ENCODE results near the gene SYT14.
"Not testable (repeated sequence)": the region's sequence is repeated elsewhere in the genome, so short reads cannot be mapped to it uniquely, and the experiment has no call there.

SYT14 gene

DNA sequence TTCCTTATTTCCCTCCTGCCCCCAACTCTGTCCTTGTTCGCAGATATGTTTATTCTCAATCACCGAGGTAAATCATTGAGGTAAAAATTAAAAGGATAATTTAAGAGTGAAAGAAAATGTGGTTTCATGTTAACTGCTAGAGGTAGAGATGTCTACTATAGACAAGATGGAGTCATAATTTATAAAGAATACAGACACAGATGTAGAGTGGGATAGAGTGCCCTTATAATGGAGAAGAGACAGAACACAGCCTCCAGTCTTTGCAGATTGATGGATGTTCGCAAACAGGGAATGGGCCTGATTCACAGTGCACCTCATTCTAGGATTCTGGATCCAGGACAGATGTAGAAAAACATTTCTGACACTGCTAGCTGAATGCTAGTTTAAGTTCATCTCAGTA lies 155.4 kb downstream of the SYT14 start:
- H3K56ac ChIP-seq (ENCODE audit: low read length): no peak overlapping the region
- H3K18ac ChIP-seq (ENCODE audit: low read length): no peak overlapping the region
- H3K79me2 ChIP-seq (ENCODE audit: control insufficient read depth, insufficient read depth, low read length): no peaks in the 10 kb centered on the region
- H2AK5ac ChIP-seq (ENCODE audit: low read length): no peak overlapping the region
- H3K9ac ChIP-seq (ENCODE audit: low read length): no peak overlapping the region
- DNase-seq: no peak
- H2BK15ac ChIP-seq (replicated peaks; ENCODE audit: low read depth): no peak overlapping the region
- H3K4me2 ChIP-seq (ENCODE audit: low read length): no peak overlapping the region
- no peak overlapping the region for H3K27ac ChIP-seq (ENCODE audit: low read depth, low read length)
- no peak overlapping the region for H3K4me3 ChIP-seq (ENCODE audit: low read length)
- no peak overlapping the region for H2BK120ac ChIP-seq (ENCODE audit: low read depth, low read length)
- H3K4ac ChIP-seq (ENCODE audit: low read depth, low read length): no peak overlapping the region
- H2BK5ac ChIP-seq (ENCODE audit: low read length): no peak overlapping the region
- no peak overlapping the region for H4K8ac ChIP-seq (ENCODE audit: low read depth, low read length)
- no peaks in the 10 kb centered on the region for H3K79me1 ChIP-seq (ENCODE audit: low read length)
- no peak overlapping the region for H4K5ac ChIP-seq (ENCODE audit: low read length)
- no peaks in the 10 kb centered on the region for H3K4me1 ChIP-seq (ENCODE audit: control insufficient read depth, low read depth, low read length)
- no peaks in the 10 kb centered on the region for H3K36me3 ChIP-seq (ENCODE audit: control insufficient read depth, insufficient read depth, low read length)
- WGBS (ENCODE audit: extremely low coverage, insufficient coverage, low lambda C conversion rate): 100% methylated on average over 1 of the region's 3 CpGs
- H3K23ac ChIP-seq (ENCODE audit: low read length): no peak overlapping the region
- H3K27me3 ChIP-seq (ENCODE audit: insufficient read depth, low read length, poor library complexity): no peaks in the 10 kb centered on the region

- no peak overlapping the region for H2AK5ac ChIP-seq (ENCODE audit: low read length)
- H3K36me3 ChIP-seq (ENCODE audit: control insufficient read depth, insufficient read depth, low read length): no peaks in the 10 kb centered on the region
- no peak overlapping the region for H3K9ac ChIP-seq (ENCODE audit: low read length)
- H3K4me2 ChIP-seq (ENCODE audit: low read length): no peak overlapping the region
- no peak overlapping the region for H3K56ac ChIP-seq (ENCODE audit: low read length)
- H4K8ac ChIP-seq (ENCODE audit: low read depth, low read length): no peak overlapping the region
- no peaks in the 10 kb centered on the region for H3K79me2 ChIP-seq (ENCODE audit: control insufficient read depth, insufficient read depth, low read length)
- WGBS (ENCODE audit: extremely low coverage, insufficient coverage, low lambda C conversion rate): no CpG with 5 or more reads among the region's 3 CpGs
- H2BK15ac ChIP-seq (replicated peaks; ENCODE audit: low read depth): no peak overlapping the region
- H2BK5ac ChIP-seq (ENCODE audit: low read length): no peak overlapping the region
- no peak overlapping the region for H4K5ac ChIP-seq (ENCODE audit: low read length)
- H2BK120ac ChIP-seq (ENCODE audit: low read depth, low read length): no peak overlapping the region
- H3K23ac ChIP-seq (ENCODE audit: low read length): no peak overlapping the region
- H3K27ac ChIP-seq (ENCODE audit: low read depth, low read length): no peak overlapping the region
- no peak for DNase-seq
- H3K4ac ChIP-seq (ENCODE audit: low read depth, low read length): no peak overlapping the region
- no peaks in the 10 kb centered on the region for H3K79me1 ChIP-seq (ENCODE audit: low read length)
- no peak overlapping the region for H3K18ac ChIP-seq (ENCODE audit: low read length)
- no peak overlapping the region for H3K4me3 ChIP-seq (ENCODE audit: low read length)
- no peaks in the 10 kb centered on the region for H3K27me3 ChIP-seq (ENCODE audit: insufficient read depth, low read length, poor library complexity)
- H3K4me1 ChIP-seq (ENCODE audit: control insufficient read depth, low read depth, low read length): no peaks in the 10 kb centered on the region
These were observed 160.3 kb downstream of the SYT14 start for GRCh38 chr1:210098356-210098755.

- Histone ChIP-seq H2BK120ac (ENCODE audit: low read depth, low read length) (no peak overlapping the region), H2BK15ac (replicated peaks; ENCODE audit: low read depth) (no peak overlapping the region), H3K18ac (ENCODE audit: low read length) (no peak overlapping the region), H4K8ac (ENCODE audit: low read depth, low read length) (no peak overlapping the region), H3K4ac (ENCODE audit: low read depth, low read length) (no peak overlapping the region), H3K56ac (ENCODE audit: low read length) (no peak overlapping the region), H2BK5ac (ENCODE audit: low read length) (no peak overlapping the region), H3K4me1 (ENCODE audit: control insufficient read depth, low read depth, low read length) (no peaks in the 10 kb centered on the region), H3K4me3 (ENCODE audit: low read length) (no peak overlapping the region), H3K36me3 (ENCODE audit: control insufficient read depth, insufficient read depth, low read length) (no peaks in the 10 kb centered on the region), H3K27ac (ENCODE audit: low read depth, low read length) (no peak overlapping the region), H3K4me2 (ENCODE audit: low read length) (no peak overlapping the region), H3K79me1 (ENCODE audit: low read length) (no peaks in the 10 kb centered on the region), H2AK5ac (ENCODE audit: low read length) (no peak overlapping the region), H3K9ac (ENCODE audit: low read length) (no peak overlapping the region), H3K79me2 (ENCODE audit: control insufficient read depth, insufficient read depth, low read length) (no peaks in the 10 kb centered on the region), H4K5ac (ENCODE audit: low read length) (no peak overlapping the region), H3K27me3 (ENCODE audit: insufficient read depth, low read length, poor library complexity) (no peaks in the 10 kb centered on the region), H3K23ac (ENCODE audit: low read length) (no peak overlapping the region)
- no peak for DNase-seq
- WGBS (ENCODE audit: extremely low coverage, insufficient coverage, low lambda C conversion rate): no CpG with 5 or more reads among the region's 1 CpG
These were observed 161.9 kb downstream of the SYT14 start for GRCh38 chr1:210099921-210100320.

DNA sequence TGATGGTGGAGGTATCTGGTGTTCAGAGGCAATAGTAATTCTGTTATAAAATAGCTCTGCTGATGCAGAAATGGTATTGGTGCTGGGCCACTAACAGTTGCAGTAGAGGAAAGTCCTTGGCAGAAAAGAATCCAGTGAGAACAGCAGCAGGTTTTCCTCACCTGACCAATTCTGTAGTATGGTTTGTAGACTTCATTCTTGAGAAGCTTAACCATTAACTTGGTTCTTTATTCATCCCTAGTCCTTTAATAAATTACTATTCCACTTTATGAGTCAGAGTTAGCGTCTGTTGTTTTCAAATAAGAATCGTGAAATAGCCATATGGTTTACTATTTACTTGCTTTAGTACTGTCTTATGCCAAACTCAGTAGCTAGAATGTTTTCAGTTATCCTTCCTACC lies 166.1 kb downstream of the SYT14 start:
- no peak overlapping the region for H2BK15ac ChIP-seq (replicated peaks; ENCODE audit: low read depth)
- no peaks in the 10 kb centered on the region for H3K27me3 ChIP-seq (ENCODE audit: insufficient read depth, low read length, poor library complexity)
- H2BK120ac ChIP-seq (ENCODE audit: low read depth, low read length): no peak overlapping the region
- no peak overlapping the region for H2BK5ac ChIP-seq (ENCODE audit: low read length)
- H4K8ac ChIP-seq (ENCODE audit: low read depth, low read length): no peak overlapping the region
- no peak overlapping the region for H3K23ac ChIP-seq (ENCODE audit: low read length)
- no peaks in the 10 kb centered on the region for H3K36me3 ChIP-seq (ENCODE audit: control insufficient read depth, insufficient read depth, low read length)
- WGBS (ENCODE audit: extremely low coverage, insufficient coverage, low lambda C conversion rate): no CpG with 5 or more reads among the region's 2 CpGs
- no peak overlapping the region for H3K27ac ChIP-seq (ENCODE audit: low read depth, low read length)
- no peak overlapping the region for H3K4me2 ChIP-seq (ENCODE audit: low read length)
- no peak overlapping the region for H3K4me3 ChIP-seq (ENCODE audit: low read length)
- no peak overlapping the region for H3K9ac ChIP-seq (ENCODE audit: low read length)
- H3K18ac ChIP-seq (ENCODE audit: low read length): no peak overlapping the region
- H3K4ac ChIP-seq (ENCODE audit: low read depth, low read length): no peak overlapping the region
- H3K79me2 ChIP-seq (ENCODE audit: control insufficient read depth, insufficient read depth, low read length): no peaks in the 10 kb centered on the region
- DNase-seq: no peak
- no peaks in the 10 kb centered on the region for H3K4me1 ChIP-seq (ENCODE audit: control insufficient read depth, low read depth, low read length)
- no peak overlapping the region for H2AK5ac ChIP-seq (ENCODE audit: low read length)
- no peak overlapping the region for H4K5ac ChIP-seq (ENCODE audit: low read length)
- H3K79me1 ChIP-seq (ENCODE audit: low read length): no peaks in the 10 kb centered on the region
- no peak overlapping the region for H3K56ac ChIP-seq (ENCODE audit: low read length)

- H3K79me1 ChIP-seq (ENCODE audit: low read length); H3K27ac ChIP-seq (ENCODE audit: low read depth, low read length); H3K27me3 ChIP-seq (ENCODE audit: insufficient read depth, low read length, poor library complexity); H3K56ac ChIP-seq (ENCODE audit: low read length); H3K4me3 ChIP-seq (ENCODE audit: low read length); H3K23ac ChIP-seq (ENCODE audit: low read length); H2BK5ac ChIP-seq (ENCODE audit: low read length); H3K18ac ChIP-seq (ENCODE audit: low read length); H3K36me3 ChIP-seq (ENCODE audit: control insufficient read depth, insufficient read depth, low read length); H3K4ac ChIP-seq (ENCODE audit: low read depth, low read length); H4K8ac ChIP-seq (ENCODE audit: low read depth, low read length); H4K5ac ChIP-seq (ENCODE audit: low read length); H2BK15ac ChIP-seq (replicated peaks; ENCODE audit: low read depth); H3K9ac ChIP-seq (ENCODE audit: low read length); DNase-seq; H2AK5ac ChIP-seq (ENCODE audit: low read length); H3K4me2 ChIP-seq (ENCODE audit: low read length); H2BK120ac ChIP-seq (ENCODE audit: low read depth, low read length); H3K4me1 ChIP-seq (ENCODE audit: control insufficient read depth, low read depth, low read length); H3K79me2 ChIP-seq (ENCODE audit: control insufficient read depth, insufficient read depth, low read length): not testable (repeated sequence)
- WGBS (ENCODE audit: extremely low coverage, insufficient coverage, low lambda C conversion rate): no CpG with 5 or more reads among the region's 9 CpGs
These were observed 174.9 kb downstream of the SYT14 start for GRCh38 chr1:210112906-210113305.

DNA sequence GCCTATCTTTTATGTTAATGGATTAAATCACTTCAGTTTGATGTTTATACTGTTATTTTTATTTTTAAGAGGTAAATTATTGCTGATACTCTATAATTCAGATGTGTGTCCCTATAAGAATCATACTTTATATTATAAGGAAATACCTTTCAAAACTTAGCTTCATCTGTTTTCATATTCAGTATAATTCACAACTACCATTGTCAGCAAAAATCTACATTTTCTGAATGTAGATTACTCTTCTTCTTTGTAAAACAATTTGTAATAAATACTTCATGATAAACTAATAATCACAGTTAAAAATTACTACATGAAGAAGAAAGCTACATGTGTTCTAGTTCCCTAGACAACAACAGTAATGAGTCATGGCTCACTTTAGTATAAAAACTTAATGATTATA lies 179.2 kb downstream of the SYT14 start:
- no peak overlapping the region for H4K8ac ChIP-seq (ENCODE audit: low read depth, low read length)
- no peak overlapping the region for H3K18ac ChIP-seq (ENCODE audit: low read length)
- no peaks in the 10 kb centered on the region for H3K79me1 ChIP-seq (ENCODE audit: low read length)
- no peak overlapping the region for H2BK15ac ChIP-seq (replicated peaks; ENCODE audit: low read depth)
- H3K27ac ChIP-seq (ENCODE audit: low read depth, low read length): no peak overlapping the region
- no peaks in the 10 kb centered on the region for H3K27me3 ChIP-seq (ENCODE audit: insufficient read depth, low read length, poor library complexity)
- H3K4me2 ChIP-seq (ENCODE audit: low read length): no peak overlapping the region
- H2AK5ac ChIP-seq (ENCODE audit: low read length): no peak overlapping the region
- H3K9ac ChIP-seq (ENCODE audit: low read length): no peak overlapping the region
- H3K4ac ChIP-seq (ENCODE audit: low read depth, low read length): no peak overlapping the region
- no peak overlapping the region for H3K23ac ChIP-seq (ENCODE audit: low read length)
- no peaks in the 10 kb centered on the region for H3K79me2 ChIP-seq (ENCODE audit: control insufficient read depth, insufficient read depth, low read length)
- H3K36me3 ChIP-seq (ENCODE audit: control insufficient read depth, insufficient read depth, low read length): no peaks in the 10 kb centered on the region
- no peak overlapping the region for H2BK120ac ChIP-seq (ENCODE audit: low read depth, low read length)
- DNase-seq: no peak
- H2BK5ac ChIP-seq (ENCODE audit: low read length): no peak overlapping the region
- H3K4me3 ChIP-seq (ENCODE audit: low read length): no peak overlapping the region
- H3K4me1 ChIP-seq (ENCODE audit: control insufficient read depth, low read depth, low read length): no peaks in the 10 kb centered on the region
- no peak overlapping the region for H3K56ac ChIP-seq (ENCODE audit: low read length)
- no peak overlapping the region for H4K5ac ChIP-seq (ENCODE audit: low read length)

Measured in mesendoderm (in vitro differentiated cells).